Dermis blood vessel endothelial cell (primary cell): Measurements from ENCODE around the gene CTNNAL1. TPM values are rescaled to one million over a fixed set of nuclear protein-coding genes. Genes with fewer than 3 reads are reported as not detected.
"Not testable (repeated sequence)": the region's sequence is repeated elsewhere in the genome, so short reads cannot be mapped to it uniquely, and the experiment has no call there.

Experiments used
- DNase-seq: peaks from one replicate; pipeline ENCODE4 v3.0.0; 2010
- total RNA-seq: library from RNA; depleted of rRNA; stranded (reverse); fragments of >200 nt; gene quantifications from 2 replicates; pipeline ENCODE4 v1.2.3, GENCODE V29; 2014

The CTNNAL1 gene
- 190 and 193 TPM in 2 replicates for total RNA-seq

- peak; percentile 93 for DNase-seq
Observed at GRCh38 chr9:109012876-109013678, at the start of gene CTNNAL1. Gene CTNNAL1 (minus strand): TSS chr9:109013499. CDS start chr9:109013442, 57 bp downstream.

- no peak for DNase-seq
Observed at GRCh38 chr9:109062543-109062942, 49.2 kb upstream of the CTNNAL1 start.

GRCh38 chr9:109060191-109060590 is 46.9 kb upstream of the CTNNAL1 start:
- DNase-seq: no peak

GRCh38 chr9:109053121-109053520 is 39.8 kb upstream of the CTNNAL1 start:
- DNase-seq: not testable (repeated sequence)

- DNase-seq: no peak
Observed at GRCh38 chr9:109052416-109052815, 39.1 kb upstream of the CTNNAL1 start.

- DNase-seq: no peak
Observed at GRCh38 chr9:109051733-109052132, 38.4 kb upstream of the CTNNAL1 start.

- no peak for DNase-seq
Observed at GRCh38 chr9:109050444-109050843, 37.1 kb upstream of the CTNNAL1 start.

- DNase-seq: no peak
Observed at GRCh38 chr9:109048822-109049221, 35.5 kb upstream of the CTNNAL1 start.

- no peak for DNase-seq
Observed at GRCh38 chr9:109047259-109047658, 34.0 kb upstream of the CTNNAL1 start.

- no peak for DNase-seq
Observed at GRCh38 chr9:109046346-109046745, 33.0 kb upstream of the CTNNAL1 start.

- no peak for DNase-seq
Observed at GRCh38 chr9:109043578-109043977, 30.3 kb upstream of the CTNNAL1 start.

- no peak for DNase-seq
Observed at GRCh38 chr9:109040571-109040970, 27.3 kb upstream of the CTNNAL1 start.

GRCh38 chr9:109039539-109039938 is 26.2 kb upstream of the CTNNAL1 start:
- peak; percentile 75 for DNase-seq

GRCh38 chr9:109037946-109038715 is 24.8 kb upstream of the CTNNAL1 start:
- no peak for DNase-seq

GRCh38 chr9:109036744-109037680 is 23.7 kb upstream of the CTNNAL1 start:
- DNase-seq: peak; percentile 38

- DNase-seq: peak; percentile 90
Observed at GRCh38 chr9:109035684-109036423, 22.6 kb upstream of the CTNNAL1 start.

- no peak for DNase-seq
Observed at GRCh38 chr9:109033941-109034700, 20.8 kb upstream of the CTNNAL1 start.

- no peak for DNase-seq
Observed at GRCh38 chr9:109031241-109031640, 17.9 kb upstream of the CTNNAL1 start.

- DNase-seq: no peak
Observed at GRCh38 chr9:109030426-109030825, 17.1 kb upstream of the CTNNAL1 start.

GRCh38 chr9:109028457-109028856 is 15.2 kb upstream of the CTNNAL1 start:
- DNase-seq: no peak

GRCh38 chr9:109027176-109027575 is 13.9 kb upstream of the CTNNAL1 start:
- no peak for DNase-seq
